HepG2 (cell line): ENCODE measurements around the gene TBC1D10B. TPM values are rescaled to one million over a fixed set of nuclear protein-coding genes. Genes with fewer than 3 reads are reported as not detected.

Experiments
- ARID5B ChIP-seq: IDR thresholded peaks from 2 replicates; pipeline ENCODE4 v1.4.0; 2020; ENCODE audit warnings: mild to moderate bottlenecking, missing genetic modification reagents
- ATF2 ChIP-seq: sonication (generic); formaldehyde crosslinking; IDR thresholded peaks from 2 replicates; pipeline ENCODE4 v1.4.0; 2020; ENCODE audit warnings: missing genetic modification reagents
- GABPA ChIP-seq, 2 experiments: IDR thresholded peaks; 2 replicates each; pipeline ENCODE4 v1.6.1; 2011 to 2016; ENCODE audit warnings: low read depth in 2 of 2, low read length in 1 of 2, missing biosample characterization in 1 of 2, missing genetic modification characterization in 1 of 2
- NR2C2 ChIP-seq: sonication (generic); formaldehyde crosslinking; IDR thresholded peaks from 2 replicates; pipeline ENCODE4 v1.4.0; 2020; ENCODE audit warnings: missing genetic modification reagents, mild to moderate bottlenecking, moderate library complexity, borderline replicate concordance
- POLR2G ChIP-seq: fragments of 200-400 bp; formaldehyde crosslinking; IDR thresholded peaks from 2 replicates; pipeline ENCODE4 v1.6.1; 2018; ENCODE audit warnings: mild to moderate bottlenecking, low read depth, low read length, moderate library complexity
- SMC3 ChIP-seq: IDR thresholded peaks from 2 replicates; pipeline ENCODE4 v1.6.1; 2011; ENCODE audit warnings: low read length, improper control_type of control experiment
- polyA plus RNA-seq, 8 experiments: library from polyadenylated mRNA; depleted of rRNA in 3 of 8; stranded (reverse) in 7 of 8; unstranded in 1 of 8; fragments of >200 nt; fragmentation: Illumina TruSeq in 4 of 8; extraction: Trizol in 4 of 8; gene quantifications; 2 replicates each; pipeline versions ENCODE4 v1.2.1 to v1.2.3, GENCODE V29; 2011 to 2016; ENCODE audit warnings: low read depth in 4 of 8, missing spikeins in 1 of 8, mixed read lengths in 1 of 8; ENCODE audit not compliant: insufficient read depth in 1 of 8
- total RNA-seq, 5 experiments: library from RNA; depleted of rRNA; stranded (reverse); fragments of >200 nt; fragmentation: Illumina TruSeq; extraction: Trizol; gene quantifications; 2 replicates each; pipeline ENCODE4 v1.2.3, GENCODE V29; 2016; ENCODE audit warnings: low read depth in 1 of 5
- TF ChIP-seq, protein P1 (sequence below): sonication (generic); formaldehyde crosslinking; IDR thresholded peaks from 2 replicates; pipeline ENCODE4 v1.5.1; 2020; ENCODE audit warnings: missing genetic modification reagents, mild to moderate bottlenecking, borderline replicate concordance
- TF ChIP-seq, protein P2 (sequence below): sonication (generic); formaldehyde crosslinking; IDR thresholded peaks from 2 replicates; pipeline ENCODE4 v1.8.1; 2023; ENCODE audit warnings: mild to moderate bottlenecking, missing genetic modification reagents

TBC1D10B gene
- total and polyA plus RNA-seq, 2 of the 13 experiments (the other 11 are each of a cell fraction or from before 2014, with no cell fraction given): 15.7 to 24.8 TPM

DNA sequence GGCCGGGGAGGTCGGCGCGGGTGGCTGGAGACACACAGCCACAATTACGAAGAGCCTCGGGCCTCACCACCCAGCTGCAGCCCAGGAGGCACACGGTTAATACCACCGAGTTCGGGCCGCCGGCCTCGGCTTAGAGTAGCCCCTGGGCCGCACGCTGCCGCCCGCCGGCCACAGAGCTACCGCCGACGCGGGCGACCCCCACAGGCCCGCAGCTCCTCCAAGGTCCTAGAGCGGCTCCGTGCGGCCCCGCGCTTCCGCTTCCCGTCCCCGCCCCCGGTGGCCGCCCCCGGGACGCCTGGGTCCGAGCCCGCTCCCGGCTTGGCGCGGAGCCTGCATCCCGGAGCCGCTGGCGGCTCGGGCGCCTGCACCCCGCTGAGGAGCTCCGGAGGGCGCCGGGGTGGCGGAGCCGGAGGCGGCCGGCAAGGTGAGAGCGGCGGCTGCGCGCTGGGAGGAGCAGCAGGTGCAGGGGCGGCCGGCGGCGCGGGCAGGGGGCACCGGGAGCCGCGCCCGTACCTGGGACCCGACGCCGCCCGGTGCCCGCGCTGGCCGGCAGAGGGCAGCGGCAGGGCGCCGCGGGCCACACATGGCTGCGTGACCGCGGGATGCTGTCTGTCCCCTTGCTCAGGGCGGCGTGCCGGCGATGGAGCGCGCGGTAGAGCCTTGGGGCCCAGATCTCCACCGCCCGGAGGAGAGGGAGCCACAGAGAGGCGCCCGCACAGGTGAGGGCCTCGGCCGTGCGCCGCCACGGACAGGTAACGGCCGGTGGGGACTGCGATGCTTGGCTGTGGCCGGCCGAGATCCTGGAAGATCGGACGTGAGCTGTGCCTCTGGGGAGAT lies 25.1 kb upstream of the TBC1D10B start, which contains the start of gene ZNF48 (continued):
- TF ChIP-seq, protein P1, sequence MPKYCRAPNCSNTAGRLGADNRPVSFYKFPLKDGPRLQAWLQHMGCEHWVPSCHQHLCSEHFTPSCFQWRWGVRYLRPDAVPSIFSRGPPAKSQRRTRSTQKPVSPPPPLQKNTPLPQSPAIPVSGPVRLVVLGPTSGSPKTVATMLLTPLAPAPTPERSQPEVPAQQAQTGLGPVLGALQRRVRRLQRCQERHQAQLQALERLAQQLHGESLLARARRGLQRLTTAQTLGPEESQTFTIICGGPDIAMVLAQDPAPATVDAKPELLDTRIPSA (CRISPR knock-in tag): peak; percentile 68; the same call in 1 of the 2 replicates
- TF ChIP-seq GABPA (IDR thresholded peaks at IDR 0.05; ENCODE audit: low read depth, low read length) (peak; percentile 95), GABPA (CRISPR knock-in tag; IDR thresholded peaks at IDR 0.05; ENCODE audit: low read depth) (peak; percentile 85), NR2C2 (CRISPR knock-in tag) (peak; percentile 89), ATF2 (CRISPR knock-in tag) (peak; percentile 73), POLR2G (peak; percentile 70), ARID5B (CRISPR knock-in tag) (peak; percentile 54; the same call in 1 of the 2 replicates), SMC3 (peak; percentile 8; the same call in 1 of the 2 replicates)
- TF ChIP-seq, protein P2, sequence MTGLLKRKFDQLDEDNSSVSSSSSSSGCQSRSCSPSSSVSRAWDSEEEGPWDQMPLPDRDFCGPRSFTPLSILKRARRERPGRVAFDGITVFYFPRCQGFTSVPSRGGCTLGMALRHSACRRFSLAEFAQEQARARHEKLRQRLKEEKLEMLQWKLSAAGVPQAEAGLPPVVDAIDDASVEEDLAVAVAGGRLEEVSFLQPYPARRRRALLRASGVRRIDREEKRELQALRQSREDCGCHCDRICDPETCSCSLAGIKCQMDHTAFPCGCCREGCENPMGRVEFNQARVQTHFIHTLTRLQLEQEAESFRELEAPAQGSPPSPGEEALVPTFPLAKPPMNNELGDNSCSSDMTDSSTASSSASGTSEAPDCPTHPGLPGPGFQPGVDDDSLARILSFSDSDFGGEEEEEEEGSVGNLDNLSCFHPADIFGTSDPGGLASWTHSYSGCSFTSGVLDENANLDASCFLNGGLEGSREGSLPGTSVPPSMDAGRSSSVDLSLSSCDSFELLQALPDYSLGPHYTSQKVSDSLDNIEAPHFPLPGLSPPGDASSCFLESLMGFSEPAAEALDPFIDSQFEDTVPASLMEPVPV (CRISPR knock-in tag): peak; percentile 18; the same call in 1 of the 2 replicates
